Hematopoietic multipotent progenitor cell treated with erythropoietin and hydrocortisone succinate and interleukin-3 and kit ligand, for 8 days (in vitro differentiated cells): Measurements from ENCODE around the gene CARD10.

ENCODE experiments used
- DNase-seq: peaks from one replicate; pipeline ENCODE4 v3.0.0-alpha.2; 2015

The CARD10 gene

GRCh38 chr22:37502342-37503182, 16.7 kb downstream of the CARD10 start:
- peak; percentile 11 for DNase-seq

- DNase-seq, result no peak
Measured at GRCh38 chr22:37501610-37502341, 17.4 kb downstream of the CARD10 start.

- DNase-seq, result no peak
Measured at GRCh38 chr22:37500745-37501609, 18.2 kb downstream of the CARD10 start.

GRCh38 chr22:37499789-37500540, 19.2 kb downstream of the CARD10 start:
- no peak for DNase-seq

- no peak for DNase-seq
Measured at GRCh38 chr22:37499027-37499707, 20.0 kb downstream of the CARD10 start.

GRCh38 chr22:37498289-37498909, 20.8 kb downstream of the CARD10 start:
- peak; percentile 49 for DNase-seq

DNA sequence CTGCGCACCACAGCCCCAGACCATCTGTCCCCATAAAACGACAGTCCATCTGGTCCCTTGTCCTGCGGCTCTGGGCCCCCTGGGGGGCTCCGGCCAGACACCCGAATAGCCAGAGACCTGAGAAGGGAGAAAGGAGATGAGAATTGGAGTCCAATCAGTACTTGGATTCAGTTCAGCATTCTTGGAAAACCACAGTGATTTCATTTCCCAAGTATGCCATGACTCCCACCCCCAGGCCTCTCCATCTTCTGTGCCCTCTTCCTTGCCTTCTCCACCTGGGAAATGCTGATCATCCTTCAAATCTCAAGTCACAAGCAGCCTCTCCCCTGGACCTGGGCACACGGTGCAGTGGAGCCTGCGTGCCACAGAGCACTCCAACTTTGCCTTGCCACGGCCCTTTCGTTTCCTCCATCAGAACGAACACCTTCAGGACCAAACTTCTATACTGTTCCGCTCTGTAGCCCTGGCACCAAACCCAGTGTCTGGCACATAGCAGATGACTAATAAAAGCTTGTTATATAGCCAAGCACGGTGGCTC, 22.1 kb downstream of the CARD10 start:
- DNase-seq, result no peak

GRCh38 chr22:37496651-37497050, 22.6 kb downstream of the CARD10 start:
- no peak for DNase-seq

- no peak for DNase-seq
Measured at GRCh38 chr22:37493979-37494378, 25.2 kb downstream of the CARD10 start.

DNA sequence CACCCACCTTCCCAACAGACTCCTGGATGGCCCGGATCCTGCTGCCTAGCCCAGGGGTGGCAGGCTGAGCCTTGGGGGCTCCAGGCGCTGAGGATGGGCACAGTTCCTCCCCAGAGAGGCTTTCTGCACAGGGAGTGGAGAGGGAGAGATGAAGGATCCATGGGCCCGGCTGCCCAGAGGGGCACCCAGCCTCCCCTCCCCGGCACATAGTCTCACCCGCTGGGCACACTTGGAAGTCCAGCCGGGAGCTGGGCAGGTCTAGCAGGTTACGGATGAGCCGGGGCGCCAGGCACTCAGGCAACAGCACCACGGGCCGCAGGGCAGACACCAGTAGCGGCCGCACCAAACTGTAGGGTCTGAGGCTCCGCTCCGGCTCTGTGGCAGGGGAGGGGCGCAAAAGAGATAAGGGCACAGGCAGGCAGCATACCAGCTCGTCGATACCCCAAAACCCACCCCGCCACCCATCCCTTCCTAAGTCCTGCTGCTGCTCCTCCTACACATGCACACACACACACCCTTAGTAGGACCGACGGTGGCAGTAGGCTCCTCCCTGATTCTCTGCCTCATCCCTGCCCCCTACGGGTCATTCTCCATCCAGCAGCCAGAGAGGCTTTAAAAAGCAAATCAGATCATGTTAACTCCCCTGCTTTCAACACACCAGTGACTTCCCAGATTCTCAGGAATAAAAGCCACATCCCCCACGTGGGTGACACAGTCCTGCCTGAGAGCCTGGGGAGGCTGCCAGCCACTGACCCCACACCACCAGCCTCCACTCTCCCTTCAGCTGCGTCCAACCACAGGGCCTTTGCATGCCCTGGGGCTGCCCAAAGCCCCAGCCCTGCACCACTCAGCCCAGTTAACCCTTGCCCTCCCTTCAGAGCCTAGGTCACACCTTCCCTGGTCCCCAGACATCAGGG, 26.5 kb downstream of the CARD10 start:
- DNase-seq, result peak; percentile 75

DNA sequence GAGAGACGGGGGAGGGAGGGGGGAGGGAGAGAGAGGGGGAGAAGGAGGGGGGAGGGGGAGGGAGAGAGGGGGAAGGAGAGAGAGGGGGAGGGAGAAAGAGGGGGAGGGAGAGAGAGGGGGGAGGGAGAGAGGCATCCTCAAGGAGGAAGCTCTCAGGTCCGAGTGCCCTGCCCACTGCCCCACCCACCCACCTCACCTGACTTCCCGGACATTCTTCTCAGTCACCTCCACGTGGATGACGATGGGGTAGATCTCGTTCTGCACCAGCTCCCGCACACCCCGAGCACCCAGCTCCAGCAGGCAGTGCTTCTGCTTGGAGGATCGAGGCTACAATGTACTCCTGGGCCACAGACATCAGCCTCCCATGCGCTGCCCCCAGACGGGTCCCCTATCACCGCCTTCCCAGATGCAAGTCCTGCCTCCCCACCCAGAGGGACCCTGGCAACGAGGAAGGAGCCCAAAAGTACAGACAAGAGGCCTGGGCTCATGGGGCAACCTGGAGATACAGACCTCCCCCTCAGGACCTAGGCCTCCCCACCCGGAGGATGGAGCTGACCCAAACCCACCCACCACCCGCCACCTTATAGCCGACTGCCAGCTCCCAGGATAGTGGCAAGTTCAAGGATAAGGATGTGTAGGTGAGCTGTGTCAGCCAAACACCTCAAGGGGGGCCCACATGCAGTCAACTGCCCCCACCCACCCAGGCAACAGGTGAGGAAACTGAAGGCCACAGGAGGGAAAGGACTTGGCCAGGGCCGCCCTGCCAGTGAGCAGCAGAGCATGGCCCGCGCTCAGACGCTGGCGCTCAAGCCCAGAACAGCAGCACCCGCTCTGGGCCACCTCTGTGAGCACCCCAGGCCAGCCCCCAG, 27.4 kb downstream of the CARD10 start:
- DNase-seq, result no peak

DNA sequence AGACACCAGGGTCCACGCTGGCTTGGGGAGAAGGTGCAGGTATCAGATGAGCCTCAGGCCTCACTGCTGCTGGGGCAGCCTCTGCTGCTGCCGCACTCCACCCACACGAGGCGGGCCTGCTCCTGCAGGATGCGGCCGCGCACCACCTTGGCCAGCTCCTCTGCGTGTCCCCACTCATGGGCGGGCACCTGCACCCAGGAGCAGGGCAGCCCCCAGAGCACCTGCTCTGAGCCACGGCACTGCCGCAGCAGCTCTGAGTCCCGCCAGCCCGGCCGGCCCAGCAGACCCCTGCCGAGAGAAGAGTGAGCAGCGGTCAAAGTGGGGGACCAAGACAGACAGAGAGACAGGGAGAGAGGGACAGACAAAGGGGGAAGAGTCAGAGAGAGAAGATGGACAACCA, 28.1 kb downstream of the CARD10 start:
- DNase-seq, result no peak

- DNase-seq, result no peak
Measured at GRCh38 chr22:37489983-37490382, 29.2 kb downstream of the CARD10 start.

DNA sequence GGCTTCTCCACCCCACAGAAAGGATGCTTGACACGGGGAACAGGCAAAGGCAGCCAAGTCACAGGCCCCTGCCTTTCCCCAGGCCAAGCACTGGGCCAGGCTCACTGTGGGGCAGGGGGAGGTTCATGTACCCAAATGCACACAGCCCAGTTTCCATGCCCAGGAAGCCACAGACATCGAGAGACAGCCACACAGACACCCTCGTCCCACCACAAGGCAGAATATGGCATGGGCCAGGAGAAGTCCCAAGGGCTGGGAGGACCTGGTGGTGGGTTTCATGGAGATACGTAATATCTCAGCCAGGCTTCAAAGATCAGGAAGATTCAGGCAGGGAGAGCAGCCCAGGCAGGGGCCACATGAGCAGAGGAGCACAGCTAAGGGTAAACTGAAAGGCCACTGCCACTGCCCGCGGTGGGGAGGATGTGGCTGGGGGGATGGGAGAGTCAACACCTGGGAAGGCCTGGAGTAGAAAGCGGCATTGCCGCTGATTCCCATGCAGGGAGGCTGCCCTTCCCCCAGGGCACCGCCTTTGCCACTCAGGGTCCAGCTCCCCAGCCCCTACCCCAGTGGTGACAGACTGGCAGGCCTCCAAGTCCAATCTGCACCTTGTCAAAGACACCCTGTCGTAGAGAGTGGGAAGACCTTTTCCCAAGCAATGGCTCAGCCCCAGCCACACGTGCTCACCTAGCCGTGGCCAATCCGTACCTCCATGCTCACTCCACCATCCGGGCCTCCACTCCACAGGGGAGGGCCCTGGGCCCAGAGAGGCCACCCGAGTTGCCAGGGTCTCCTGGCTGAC, 30.7 kb downstream of the CARD10 start:
- DNase-seq, result no peak

- no peak for DNase-seq
Measured at GRCh38 chr22:37487571-37487970, 31.6 kb downstream of the CARD10 start.

DNA sequence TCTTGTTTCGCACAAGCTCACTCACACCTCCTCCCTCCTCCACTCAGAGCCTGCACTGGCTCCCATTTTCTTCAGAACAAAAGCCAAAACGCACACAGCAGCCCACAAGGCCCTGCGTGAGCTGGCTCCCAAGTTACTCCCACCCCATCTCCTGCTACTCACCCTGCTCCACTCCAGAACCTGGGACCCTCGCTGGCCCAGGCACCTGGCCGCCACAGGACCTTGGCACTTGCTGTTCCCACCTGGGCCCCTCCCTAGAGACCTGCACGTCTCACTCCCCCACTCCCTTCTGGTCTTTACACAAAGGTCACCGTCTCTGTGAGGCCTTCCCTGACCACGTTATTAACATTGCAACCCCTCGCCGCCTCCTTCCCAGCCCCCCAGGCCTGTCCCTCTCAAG, 32.1 kb downstream of the CARD10 start:
- no peak for DNase-seq

DNA sequence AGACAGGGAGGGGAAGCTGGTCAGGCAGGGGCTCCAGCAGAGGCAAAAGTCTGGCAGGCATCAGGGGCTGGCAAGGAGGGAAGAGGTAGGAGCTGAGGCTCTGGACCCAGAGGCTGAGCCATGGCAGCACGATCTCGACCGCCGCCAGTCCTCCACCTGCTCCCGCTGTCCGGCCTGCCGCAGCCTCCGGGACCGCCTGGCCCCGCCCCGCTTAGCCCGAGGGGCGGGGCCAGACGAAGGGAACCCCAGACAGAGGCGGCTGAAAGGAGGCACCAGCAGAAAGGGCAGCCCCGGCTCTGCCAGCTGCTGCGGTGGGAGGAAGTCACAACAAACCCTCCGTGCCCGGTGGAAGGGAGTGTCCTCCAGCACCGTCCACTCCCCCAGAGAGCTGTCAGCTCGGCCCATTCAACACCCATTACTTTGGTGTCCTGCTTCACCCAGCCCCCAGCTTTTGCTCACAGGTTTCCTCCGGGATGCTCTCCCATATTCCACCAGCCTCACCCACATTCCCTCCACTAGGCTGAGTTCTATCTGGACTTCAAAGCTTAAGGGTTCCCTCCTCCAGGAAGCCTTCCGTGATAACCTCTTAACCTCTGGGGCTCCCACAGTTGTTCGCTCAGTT, 32.9 kb downstream of the CARD10 start, which contains the start of gene MFNG:
Gene MFNG, minus strand, starts transcription at position 161 of the 622 bp plus-strand sequence. CDS start 207 bp downstream, outside the sequence.
- DNase-seq, result peak; percentile 88
